Prostate gland (tissue), 2 donors: ENCODE results near the gene ISG15.

Experiments used
- POLR2A ChIP-seq: fragments of 450-650 bp; IDR thresholded peaks from one replicate; pipeline ENCODE4 v1.6.1; 2016; ENCODE audit warnings: antibody characterized with exemption, mild to moderate bottlenecking
- POLR2AphosphoS5 ChIP-seq: sonication (generic); formaldehyde crosslinking; IDR thresholded peaks from one replicate; pipeline ENCODE4 v1.6.1; 2017; ENCODE audit warnings: antibody characterized with exemption
- TF ChIP-seq, protein P1 (sequence below), 4 experiments: fragments of 200-600 bp in 2 of 4; fragments of 450-650 bp in 2 of 4; sonication (generic) in 2 of 4; IDR thresholded peaks; 1 replicate in 3 of 4; 2 replicates in 1 of 4; pipeline ENCODE4 v1.5.1; 2016 to 2019; ENCODE audit warnings: antibody characterized with exemption in 4 of 4, mild to moderate bottlenecking in 2 of 4, moderate library complexity in 2 of 4

DNA sequence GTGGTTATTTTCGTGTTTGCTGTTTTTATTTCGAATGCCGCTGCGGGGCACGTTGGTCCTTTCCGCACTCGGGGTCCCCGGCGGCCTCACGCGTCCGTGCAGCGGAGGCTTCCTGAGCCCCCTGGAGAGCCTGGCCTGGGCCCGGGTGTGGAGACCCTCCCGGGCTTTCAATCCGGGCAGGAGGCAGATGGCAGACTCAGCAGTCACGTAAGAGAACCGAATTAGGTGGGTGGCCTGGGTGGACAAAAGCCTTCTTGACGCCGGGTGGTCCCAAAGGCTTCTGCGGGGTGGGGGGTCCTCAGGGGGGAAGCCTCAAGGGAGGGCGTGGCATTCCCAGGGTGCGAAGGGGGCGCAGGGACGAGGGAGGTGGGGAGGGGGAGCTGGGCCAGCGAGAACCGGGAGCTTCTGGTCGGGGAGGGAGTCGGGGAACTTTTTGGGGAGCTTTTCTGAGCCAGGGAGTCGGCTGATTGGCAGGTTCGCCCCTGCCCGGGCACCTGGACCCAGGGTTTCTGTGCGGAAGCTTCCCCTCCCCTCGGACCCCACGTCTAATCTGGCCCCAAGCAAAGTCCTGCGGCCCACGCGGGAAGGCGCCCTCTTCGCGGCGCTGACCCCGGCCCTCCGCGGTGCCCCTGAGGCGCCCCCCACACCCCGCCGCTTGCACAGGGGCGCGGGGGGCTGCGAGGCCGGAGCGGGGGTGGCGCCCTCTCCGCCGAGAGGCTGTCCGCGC is 12.1 kb upstream of the ISG15 start:
- TF ChIP-seq, protein P1, sequence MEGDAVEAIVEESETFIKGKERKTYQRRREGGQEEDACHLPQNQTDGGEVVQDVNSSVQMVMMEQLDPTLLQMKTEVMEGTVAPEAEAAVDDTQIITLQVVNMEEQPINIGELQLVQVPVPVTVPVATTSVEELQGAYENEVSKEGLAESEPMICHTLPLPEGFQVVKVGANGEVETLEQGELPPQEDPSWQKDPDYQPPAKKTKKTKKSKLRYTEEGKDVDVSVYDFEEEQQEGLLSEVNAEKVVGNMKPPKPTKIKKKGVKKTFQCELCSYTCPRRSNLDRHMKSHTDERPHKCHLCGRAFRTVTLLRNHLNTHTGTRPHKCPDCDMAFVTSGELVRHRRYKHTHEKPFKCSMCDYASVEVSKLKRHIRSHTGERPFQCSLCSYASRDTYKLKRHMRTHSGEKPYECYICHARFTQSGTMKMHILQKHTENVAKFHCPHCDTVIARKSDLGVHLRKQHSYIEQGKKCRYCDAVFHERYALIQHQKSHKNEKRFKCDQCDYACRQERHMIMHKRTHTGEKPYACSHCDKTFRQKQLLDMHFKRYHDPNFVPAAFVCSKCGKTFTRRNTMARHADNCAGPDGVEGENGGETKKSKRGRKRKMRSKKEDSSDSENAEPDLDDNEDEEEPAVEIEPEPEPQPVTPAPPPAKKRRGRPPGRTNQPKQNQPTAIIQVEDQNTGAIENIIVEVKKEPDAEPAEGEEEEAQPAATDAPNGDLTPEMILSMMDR (IDR thresholded peaks at IDR 0.05), result no peak
- TF ChIP-seq POLR2A (no peak), POLR2AphosphoS5 (no peak)
